GM23338 (cell line): ENCODE measurements around the gene CCBE1. TPM values are rescaled to one million over a fixed set of nuclear protein-coding genes. Genes with fewer than 3 reads are reported as not detected.
"Not testable (repeated sequence)": the region's sequence is repeated elsewhere in the genome, so short reads cannot be mapped to it uniquely, and the experiment has no call there.

Experiments
- ATAC-seq: fragments of 200-7000 bp; cut with Tn5 transposase; 3 replicates; pipeline ENCODE4 v1.9.1; 2020
- DNase-seq: peaks from one replicate; pipeline ENCODE4 v3.0.0-alpha.2; 2015; ENCODE audit warnings: low spot score
- H2AFZ ChIP-seq: fragments of 200-600 bp; sonication (generic); 2 replicates; pipeline ENCODE4 v1.8.0; 2016; ENCODE audit warnings: antibody characterized with exemption, mild to moderate bottlenecking, moderate library complexity
- H3F3A ChIP-seq: fragments of 200-600 bp; sonication (generic); replicated peaks from 2 replicates; pipeline ENCODE4 v1.8.0; 2017; ENCODE audit warnings: antibody characterized with exemption, mixed run types, low read depth
- H3K27ac ChIP-seq: fragments of 200-600 bp; sonication (generic); 2 replicates; pipeline ENCODE4 v1.6.1; 2016; ENCODE audit warnings: low read depth
- H3K27me3 ChIP-seq: fragments of 200-600 bp; sonication (generic); 2 replicates; pipeline ENCODE4 v1.8.0; 2016; ENCODE audit warnings: mild to moderate bottlenecking, mixed run types, moderate library complexity; ENCODE audit not compliant: insufficient read depth
- H3K36me3 ChIP-seq: fragments of 200-600 bp; sonication (generic); 2 replicates; pipeline ENCODE4 v1.8.0; 2016; ENCODE audit warnings: mild to moderate bottlenecking; ENCODE audit not compliant: insufficient read depth
- H3K4me1 ChIP-seq: fragments of 200-600 bp; sonication (generic); 2 replicates; pipeline ENCODE4 v1.8.0; 2016; ENCODE audit warnings: mild to moderate bottlenecking, moderate library complexity; ENCODE audit not compliant: insufficient read depth
- H3K4me2 ChIP-seq: fragments of 200-600 bp; sonication (generic); 2 replicates; pipeline ENCODE4 v1.7.1; 2017; ENCODE audit warnings: mixed run types
- H3K4me3 ChIP-seq: fragments of 200-600 bp; sonication (generic); 2 replicates; pipeline ENCODE4 v1.6.1; 2016; ENCODE audit warnings: mixed run types
- H3K79me2 ChIP-seq: fragments of 200-600 bp; sonication (generic); replicated peaks from 2 replicates; pipeline ENCODE4 v1.8.0; 2017; ENCODE audit warnings: mild to moderate bottlenecking; ENCODE audit not compliant: insufficient read depth
- H3K9me2 ChIP-seq: fragments of 200-600 bp; sonication (generic); 2 replicates; pipeline ENCODE4 v1.8.0; 2017; ENCODE audit not compliant: insufficient read depth
- H4K20me1 ChIP-seq: fragments of 200-600 bp; sonication (generic); replicated peaks from 2 replicates; pipeline ENCODE4 v1.8.0; 2017; ENCODE audit warnings: mild to moderate bottlenecking; ENCODE audit not compliant: insufficient read depth
- H3K27ac Mint-ChIP-seq: 2 replicates; pipeline ENCODE4 v1.8.0; 2020; ENCODE audit warnings: inconsistent platforms, mild to moderate bottlenecking, moderate library complexity, mixed read lengths
- H3K27me3 Mint-ChIP-seq: 3 replicates; pipeline ENCODE4 v1.8.0; 2022; ENCODE audit warnings: low read depth, mild to moderate bottlenecking, moderate library complexity, mixed read lengths, inconsistent platforms; ENCODE audit not compliant: insufficient read depth, poor library complexity
- H3K36me3 Mint-ChIP-seq: 3 replicates; pipeline ENCODE4 v1.8.0; 2021; ENCODE audit warnings: low read depth, mild to moderate bottlenecking, inconsistent platforms, moderate library complexity, mixed read lengths
- H3K4me1 Mint-ChIP-seq: 3 replicates; pipeline ENCODE4 v1.8.0; 2020; ENCODE audit warnings: mild to moderate bottlenecking, inconsistent platforms, mixed read lengths
- H3K4me3 Mint-ChIP-seq: 3 replicates; pipeline ENCODE4 v1.8.0; 2021; ENCODE audit warnings: moderate library complexity, mild to moderate bottlenecking, inconsistent platforms, mixed read lengths
- H3K9me3 Mint-ChIP-seq: 3 replicates; pipeline ENCODE4 v1.8.0; 2020; ENCODE audit warnings: moderate library complexity, mild to moderate bottlenecking, inconsistent platforms, mixed read lengths
- CREB1 ChIP-seq: fragments of 250-450 bp; sonication (Bioruptor Pico); IDR thresholded peaks from 2 replicates; pipeline ENCODE4 v1.5.0; 2020; ENCODE audit warnings: low read depth, mild to moderate bottlenecking, moderate library complexity
- EZH2 ChIP-seq: fragments of 200-600 bp; sonication (generic); IDR thresholded peaks from one replicate; pipeline ENCODE4 v1.8.0; 2017; ENCODE audit warnings: antibody characterized with exemption, mild to moderate bottlenecking, low read depth; ENCODE audit not compliant: unreplicated experiment
- EZH2phosphoT487 ChIP-seq: fragments of 200-600 bp; sonication (generic); IDR thresholded peaks from one replicate; pipeline ENCODE4 v1.8.1; 2018; ENCODE audit warnings: antibody characterized with exemption; ENCODE audit not compliant: unreplicated experiment
- JUNB ChIP-seq: IDR thresholded peaks from one replicate; pipeline ENCODE4 v1.6.1; 2016; ENCODE audit warnings: antibody characterized with exemption; ENCODE audit not compliant: unreplicated experiment
- STAT1 ChIP-seq: IDR thresholded peaks from one replicate; pipeline ENCODE4 v1.6.1; 2016; ENCODE audit warnings: antibody characterized with exemption; ENCODE audit not compliant: unreplicated experiment
- ZNF114 ChIP-seq: fragments of 250-450 bp; sonication (Bioruptor Pico); IDR thresholded peaks from 2 replicates; pipeline ENCODE4 v1.5.0; 2020; ENCODE audit warnings: mild to moderate bottlenecking, moderate library complexity
- ZNF331 ChIP-seq: fragments of 250-450 bp; sonication (Bioruptor Pico); IDR thresholded peaks from 2 replicates; pipeline ENCODE4 v1.5.0; 2020; ENCODE audit warnings: low read depth, mild to moderate bottlenecking, moderate library complexity
- polyA plus RNA-seq: library from polyadenylated mRNA; unstranded; fragments of >200 nt; fragmentation: Nextera tagmentation; extraction: Ambion mirVana; gene quantifications from 2 replicates; pipeline ENCODE4 v1.2.1, GENCODE V29; 2016
- total RNA-seq: library from RNA; depleted of rRNA; stranded (reverse); fragments of >200 nt; shearing (Covaris generic); gene quantifications from 2 replicates; pipeline ENCODE4 v1.2.3, GENCODE V29; 2014
- TF ChIP-seq, protein P1 (sequence below): fragments of 250-450 bp; sonication (Bioruptor Pico); IDR thresholded peaks from 2 replicates; pipeline ENCODE4 v1.5.0; 2020; ENCODE audit warnings: mild to moderate bottlenecking, moderate library complexity
- TF ChIP-seq, protein P2 (sequence below), 2 experiments: fragments of 200-600 bp in 1 of 2; sonication (generic) in 1 of 2; conservative IDR thresholded peaks; 2 replicates each; pipeline versions ENCODE4 v1.5.1 to v1.6.1; 2016 to 2017; ENCODE audit warnings: antibody characterized with exemption in 2 of 2, low read depth in 2 of 2, mild to moderate bottlenecking in 2 of 2, moderate library complexity in 1 of 2

The CCBE1 gene
- total and polyA plus RNA-seq, 2 experiments from 2014 or later = 2.1 to 2.6 TPM

DNA sequence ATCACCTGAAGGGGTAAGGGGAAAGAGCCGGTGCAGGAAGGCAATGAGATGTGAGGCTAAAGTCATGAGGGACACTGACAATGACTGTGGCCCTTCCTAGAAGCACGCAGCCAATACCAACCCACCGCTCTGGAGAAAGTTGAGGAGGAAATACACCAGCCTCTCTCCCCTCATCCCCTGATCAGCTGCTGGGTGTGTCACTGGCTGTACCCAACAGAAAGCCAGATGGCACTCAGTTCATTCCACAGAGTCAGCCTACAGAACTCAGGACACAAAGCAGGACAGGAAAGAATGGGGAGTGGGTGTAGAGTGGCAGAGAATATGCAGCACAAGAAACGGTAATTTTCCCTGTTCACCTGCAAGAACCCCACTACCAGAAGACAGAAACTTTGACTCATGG, 29.7 kb downstream of the CCBE1 start:
- H3K27ac Mint-ChIP-seq = no peak overlapping the region
- peaks cover 2% of the 10 kb centered on the region; the same call in 1 of the 3 replicates for H3K4me1 Mint-ChIP-seq
- ATAC-seq (no peak), DNase-seq (no peak)
- Histone ChIP-seq H3K27me3 (no peaks in the 10 kb centered on the region), H3F3A (no peaks in the 10 kb centered on the region), H3K27ac (no peak overlapping the region), H3K36me3 (no peaks in the 10 kb centered on the region), H3K9me2 (no peaks in the 10 kb centered on the region), H3K4me1 (no peaks in the 10 kb centered on the region), H2AFZ (no peak overlapping the region), H3K79me2 (no peaks in the 10 kb centered on the region), H4K20me1 (no peaks in the 10 kb centered on the region), H3K4me2 (no peak overlapping the region), H3K4me3 (no peak overlapping the region)
- H3K9me3 Mint-ChIP-seq = no peaks in the 10 kb centered on the region
- no peaks in the 10 kb centered on the region for H3K36me3 Mint-ChIP-seq
- peaks cover 3% of the 10 kb centered on the region for H3K27me3 Mint-ChIP-seq
- H3K4me3 Mint-ChIP-seq = no peak overlapping the region
- TF ChIP-seq, protein P1, sequence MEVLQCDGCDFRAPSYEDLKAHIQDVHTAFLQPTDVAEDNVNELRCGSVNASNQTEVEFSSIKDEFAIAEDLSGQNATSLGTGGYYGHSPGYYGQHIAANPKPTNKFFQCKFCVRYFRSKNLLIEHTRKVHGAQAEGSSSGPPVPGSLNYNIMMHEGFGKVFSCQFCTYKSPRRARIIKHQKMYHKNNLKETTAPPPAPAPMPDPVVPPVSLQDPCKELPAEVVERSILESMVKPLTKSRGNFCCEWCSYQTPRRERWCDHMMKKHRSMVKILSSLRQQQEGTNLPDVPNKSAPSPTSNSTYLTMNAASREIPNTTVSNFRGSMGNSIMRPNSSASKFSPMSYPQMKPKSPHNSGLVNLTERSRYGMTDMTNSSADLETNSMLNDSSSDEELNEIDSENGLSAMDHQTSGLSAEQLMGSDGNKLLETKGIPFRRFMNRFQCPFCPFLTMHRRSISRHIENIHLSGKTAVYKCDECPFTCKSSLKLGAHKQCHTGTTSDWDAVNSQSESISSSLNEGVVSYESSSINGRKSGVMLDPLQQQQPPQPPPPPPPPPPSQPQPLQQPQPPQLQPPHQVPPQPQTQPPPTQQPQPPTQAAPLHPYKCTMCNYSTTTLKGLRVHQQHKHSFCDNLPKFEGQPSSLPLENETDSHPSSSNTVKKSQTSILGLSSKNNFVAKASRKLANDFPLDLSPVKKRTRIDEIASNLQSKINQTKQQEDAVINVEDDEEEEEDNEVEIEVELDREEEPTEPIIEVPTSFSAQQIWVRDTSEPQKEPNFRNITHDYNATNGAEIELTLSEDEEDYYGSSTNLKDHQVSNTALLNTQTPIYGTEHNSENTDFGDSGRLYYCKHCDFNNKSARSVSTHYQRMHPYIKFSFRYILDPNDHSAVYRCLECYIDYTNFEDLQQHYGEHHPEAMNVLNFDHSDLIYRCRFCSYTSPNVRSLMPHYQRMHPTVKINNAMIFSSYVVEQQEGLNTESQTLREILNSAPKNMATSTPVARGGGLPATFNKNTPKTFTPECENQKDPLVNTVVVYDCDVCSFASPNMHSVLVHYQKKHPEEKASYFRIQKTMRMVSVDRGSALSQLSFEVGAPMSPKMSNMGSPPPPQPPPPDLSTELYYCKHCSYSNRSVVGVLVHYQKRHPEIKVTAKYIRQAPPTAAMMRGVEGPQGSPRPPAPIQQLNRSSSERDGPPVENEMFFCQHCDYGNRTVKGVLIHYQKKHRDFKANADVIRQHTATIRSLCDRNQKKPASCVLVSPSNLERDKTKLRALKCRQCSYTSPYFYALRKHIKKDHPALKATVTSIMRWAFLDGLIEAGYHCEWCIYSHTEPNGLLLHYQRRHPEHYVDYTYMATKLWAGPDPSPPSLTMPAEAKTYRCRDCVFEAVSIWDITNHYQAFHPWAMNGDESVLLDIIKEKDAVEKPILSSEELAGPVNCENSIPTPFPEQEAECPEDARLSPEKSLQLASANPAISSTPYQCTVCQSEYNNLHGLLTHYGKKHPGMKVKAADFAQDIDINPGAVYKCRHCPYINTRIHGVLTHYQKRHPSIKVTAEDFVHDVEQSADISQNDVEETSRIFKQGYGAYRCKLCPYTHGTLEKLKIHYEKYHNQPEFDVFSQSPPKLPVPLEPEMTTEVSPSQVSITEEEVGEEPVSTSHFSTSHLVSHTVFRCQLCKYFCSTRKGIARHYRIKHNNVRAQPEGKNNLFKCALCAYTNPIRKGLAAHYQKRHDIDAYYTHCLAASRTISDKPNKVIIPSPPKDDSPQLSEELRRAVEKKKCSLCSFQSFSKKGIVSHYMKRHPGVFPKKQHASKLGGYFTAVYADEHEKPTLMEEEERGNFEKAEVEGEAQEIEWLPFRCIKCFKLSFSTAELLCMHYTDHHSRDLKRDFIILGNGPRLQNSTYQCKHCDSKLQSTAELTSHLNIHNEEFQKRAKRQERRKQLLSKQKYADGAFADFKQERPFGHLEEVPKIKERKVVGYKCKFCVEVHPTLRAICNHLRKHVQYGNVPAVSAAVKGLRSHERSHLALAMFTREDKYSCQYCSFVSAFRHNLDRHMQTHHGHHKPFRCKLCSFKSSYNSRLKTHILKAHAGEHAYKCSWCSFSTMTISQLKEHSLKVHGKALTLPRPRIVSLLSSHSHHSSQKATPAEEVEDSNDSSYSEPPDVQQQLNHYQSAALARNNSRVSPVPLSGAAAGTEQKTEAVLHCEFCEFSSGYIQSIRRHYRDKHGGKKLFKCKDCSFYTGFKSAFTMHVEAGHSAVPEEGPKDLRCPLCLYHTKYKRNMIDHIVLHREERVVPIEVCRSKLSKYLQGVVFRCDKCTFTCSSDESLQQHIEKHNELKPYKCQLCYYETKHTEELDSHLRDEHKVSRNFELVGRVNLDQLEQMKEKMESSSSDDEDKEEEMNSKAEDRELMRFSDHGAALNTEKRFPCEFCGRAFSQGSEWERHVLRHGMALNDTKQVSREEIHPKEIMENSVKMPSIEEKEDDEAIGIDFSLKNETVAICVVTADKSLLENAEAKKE (CRISPR knock-in tag) = no peak
- TF ChIP-seq ZNF331 (CRISPR knock-in tag) (no peak), EZH2phosphoT487 (no peak), ZNF114 (CRISPR knock-in tag) (no peak), STAT1 (no peak), CREB1 (CRISPR knock-in tag) (no peak), EZH2 (no peak), JUNB (no peak)
- TF ChIP-seq, protein P2, sequence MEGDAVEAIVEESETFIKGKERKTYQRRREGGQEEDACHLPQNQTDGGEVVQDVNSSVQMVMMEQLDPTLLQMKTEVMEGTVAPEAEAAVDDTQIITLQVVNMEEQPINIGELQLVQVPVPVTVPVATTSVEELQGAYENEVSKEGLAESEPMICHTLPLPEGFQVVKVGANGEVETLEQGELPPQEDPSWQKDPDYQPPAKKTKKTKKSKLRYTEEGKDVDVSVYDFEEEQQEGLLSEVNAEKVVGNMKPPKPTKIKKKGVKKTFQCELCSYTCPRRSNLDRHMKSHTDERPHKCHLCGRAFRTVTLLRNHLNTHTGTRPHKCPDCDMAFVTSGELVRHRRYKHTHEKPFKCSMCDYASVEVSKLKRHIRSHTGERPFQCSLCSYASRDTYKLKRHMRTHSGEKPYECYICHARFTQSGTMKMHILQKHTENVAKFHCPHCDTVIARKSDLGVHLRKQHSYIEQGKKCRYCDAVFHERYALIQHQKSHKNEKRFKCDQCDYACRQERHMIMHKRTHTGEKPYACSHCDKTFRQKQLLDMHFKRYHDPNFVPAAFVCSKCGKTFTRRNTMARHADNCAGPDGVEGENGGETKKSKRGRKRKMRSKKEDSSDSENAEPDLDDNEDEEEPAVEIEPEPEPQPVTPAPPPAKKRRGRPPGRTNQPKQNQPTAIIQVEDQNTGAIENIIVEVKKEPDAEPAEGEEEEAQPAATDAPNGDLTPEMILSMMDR (conservative IDR thresholded peaks at IDR 0.05; ENCODE audit: low read depth in 2 of 2) = no peak

DNA sequence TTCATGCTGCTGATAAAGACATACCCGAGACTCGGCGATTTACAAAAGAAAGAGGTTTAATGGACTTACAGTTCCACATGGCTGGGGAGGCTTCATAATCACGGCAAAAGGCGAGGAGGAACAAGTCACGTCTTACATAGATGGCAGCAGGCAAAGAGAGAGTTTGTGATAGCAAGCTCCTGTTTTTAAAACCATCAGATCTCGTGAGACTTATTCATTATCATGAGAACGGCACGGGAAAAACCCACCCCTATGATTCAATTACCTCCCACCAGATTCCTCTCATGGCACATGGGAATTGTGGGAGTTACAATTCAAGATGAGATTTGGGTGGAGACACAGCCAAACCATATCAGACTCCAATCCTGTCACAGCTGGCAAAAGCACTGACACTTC, 31.2 kb downstream of the CCBE1 start:
- not testable (repeated sequence) for H3K36me3 ChIP-seq, H3K4me1 Mint-ChIP-seq, H3K27me3 Mint-ChIP-seq, H2AFZ ChIP-seq, H4K20me1 ChIP-seq, H3K4me3 Mint-ChIP-seq, H3K27me3 ChIP-seq, H3F3A ChIP-seq, H3K9me3 Mint-ChIP-seq, DNase-seq, H3K36me3 Mint-ChIP-seq, ATAC-seq, H3K27ac Mint-ChIP-seq, H3K4me2 ChIP-seq, H3K79me2 ChIP-seq, H3K27ac ChIP-seq, H3K4me3 ChIP-seq, H3K9me2 ChIP-seq, H3K4me1 ChIP-seq
